ENCODE results near the gene TCEAL7. TPM values are rescaled to one million over a fixed set of nuclear protein-coding genes. Genes with fewer than 3 reads are reported as not detected.
A peak's percentile ranks its signal among the peaks of the same experiment; 100 is the strongest.
"Not testable (repeated sequence)": the region's sequence is repeated elsewhere in the genome, so short reads cannot be mapped to it uniquely, and the experiment has no call there.

Gene TCEAL7
- total and polyA plus RNA-seq, 9 of the 15 experiments (the other 6 are each of a cell fraction or from before 2014, with no cell fraction given) = 0.07 to 0.34 (median 0.13) TPM; not detected in 4

GRCh38 chrX:103359605-103360004, 29.6 kb downstream of the TCEAL7 start:
- in situ Hi-C loops (cut with MboI); intact Hi-C loops (cut with micrococcal nuclease); H3K9me1 ChIP-seq (ENCODE audit: control insufficient read depth, insufficient read depth, low read length); CTCF ChIA-PET (ENCODE audit: low intra/inter-chr PET ratio); H4K20me1 ChIP-seq (replicated peaks; ENCODE audit: control insufficient read depth, insufficient read depth, low read length); FAIRE-seq; H3K9me3 ChIP-seq (replicated peaks; ENCODE audit: control insufficient read depth, insufficient read depth, low read depth, low read length); H3K27ac ChIP-seq (ENCODE audit: extremely low read depth, low read depth, low read length); ATAC-seq; H3K36me3 ChIP-seq (ENCODE audit: control insufficient read depth, insufficient read depth, low read length); H3K4me3 ChIP-seq; H3K27me3 ChIP-seq (ENCODE audit: control insufficient read depth in 2 of 2, insufficient read depth in 2 of 2, low read length in 2 of 2); H3K4me1 ChIP-seq (replicated peaks in 1 of 2; ENCODE audit: control insufficient read depth in 2 of 2, insufficient read depth in 2 of 2, low read length in 2 of 2); BruUV-seq (replicated peaks); DNase-seq (ENCODE audit: extremely low read depth in 1 of 4, low spot score in 3 of 4); H2AFZ ChIP-seq (ENCODE audit: low read depth, low read length); H3K9ac ChIP-seq (ENCODE audit: insufficient read depth in 1 of 2, low read depth in 2 of 2, low read length in 2 of 2); H3K4me2 ChIP-seq (ENCODE audit: insufficient read depth, low read length): not testable (repeated sequence)
- H3K79me2 ChIP-seq (ENCODE audit: control insufficient read depth, insufficient read depth, low read length) = peaks cover 18% of the 10 kb centered on the region
- peak; percentile 59 for TF ChIP-seq GATAD2B (IDR thresholded peaks at IDR 0.05; ENCODE audit: borderline replicate concordance)
- TF ChIP-seq DACH1 (IDR thresholded peaks at IDR 0.05; ENCODE audit: partially characterized antibody) = peak; percentile 98
- 0 out of 2 replicates have a peak, but pooled peaks have one; percentile 22 for TF ChIP-seq MTA1 (IDR thresholded peaks at IDR 0.05; ENCODE audit: borderline replicate concordance)
- peak; percentile 28; the same call in 1 of the 2 replicates for TF ChIP-seq ZBTB2 (IDR thresholded peaks at IDR 0.05)
- POLR2A ChIA-PET = interaction anchor here (1.0 kb wide), 1 partner anchor 29 kb away, joined by 4 read pairs; no protein-coding TSS in a partner anchor
- 65% methylated on average over 3 of the region's 3 CpGs for WGBS (ENCODE audit: insufficient coverage, low coverage, missing lambda C conversion rate)

- BruUV-seq (replicated peaks) = no TSS peak
- ChIA-PET CTCF (ENCODE audit: low intra/inter-chr PET ratio) (no interaction called here), POLR2A (no interaction called here)
- DNase-seq (ENCODE audit: extremely low read depth in 1 of 4, low spot score in 3 of 4) (peak in 3 of 4 experiments; percentile 10 to 67 (median 32)), ATAC-seq (peak; percentile 61), FAIRE-seq (peak; percentile 15)
- no peak overlapping the region for H3K4me3 ChIP-seq
- H2AFZ ChIP-seq (ENCODE audit: low read depth, low read length) = no peak overlapping the region
- peaks cover 4% of the 10 kb centered on the region; the same call in 1 of the 3 replicates for H3K36me3 ChIP-seq (ENCODE audit: control insufficient read depth, insufficient read depth, low read length)
- no peaks in the 10 kb centered on the region for H3K9me1 ChIP-seq (ENCODE audit: control insufficient read depth, insufficient read depth, low read length)
- H3K79me2 ChIP-seq (ENCODE audit: control insufficient read depth, insufficient read depth, low read length) = peaks cover 18% of the 10 kb centered on the region
- no peak overlapping the region for H3K27ac ChIP-seq (ENCODE audit: extremely low read depth, low read depth, low read length)
- peaks cover 0 to 6% of the 10 kb centered on the region in 2 experiments; a peak in 2 of 5 replicates for H3K4me1 ChIP-seq (replicated peaks in 1 of 2; ENCODE audit: control insufficient read depth in 2 of 2, insufficient read depth in 2 of 2, low read length in 2 of 2)
- no peaks in the 10 kb centered on the region for H3K9me3 ChIP-seq (replicated peaks; ENCODE audit: control insufficient read depth, insufficient read depth, low read depth, low read length)
- no peaks in the 10 kb centered on the region for H4K20me1 ChIP-seq (replicated peaks; ENCODE audit: control insufficient read depth, insufficient read depth, low read length)
- in situ Hi-C loops (cut with MboI) (no loop called here), intact Hi-C loops (cut with micrococcal nuclease) (no loop called here)
- H3K9ac ChIP-seq (ENCODE audit: insufficient read depth in 1 of 2, low read depth in 2 of 2, low read length in 2 of 2) = no peak overlapping the region
- H3K27me3 ChIP-seq (ENCODE audit: control insufficient read depth in 2 of 2, insufficient read depth in 2 of 2, low read length in 2 of 2) = no peaks in the 10 kb centered on the region
- H3K4me2 ChIP-seq (ENCODE audit: insufficient read depth, low read length) = no peak overlapping the region
- 0% methylated on average over 2 of the region's 2 CpGs for WGBS (ENCODE audit: insufficient coverage, low coverage, missing lambda C conversion rate)
- peak; percentile 46; the same call in 1 of the 2 replicates for TF ChIP-seq ATF7 (IDR thresholded peaks at IDR 0.05)
- no peak for TF ChIP-seq LEF1 (IDR thresholded peaks at IDR 0.05)
- peak; percentile 48; the same call in 1 of the 2 replicates for TF ChIP-seq MEF2D (tag; conservative IDR thresholded peaks at IDR 0.05; ENCODE audit: low read depth)
- TF ChIP-seq TCF3 (CRISPR knock-in tag; IDR thresholded peaks at IDR 0.05) = peak; percentile 60
- no peak for TF ChIP-seq ZNF184 (CRISPR knock-in tag; IDR thresholded peaks at IDR 0.05)
- peak; percentile 96 for TF ChIP-seq PRDM10 (IDR thresholded peaks at IDR 0.05; ENCODE audit: partially characterized antibody)
Observed at GRCh38 chrX:103360092-103360491, 30.1 kb downstream of the TCEAL7 start.

Measured in K562 (cell line).